DND-41 (cell line): ENCODE measurements around the gene MIA3.

Experiments used
- EZH2 ChIP-seq: IDR thresholded peaks from 3 replicates; pipeline ENCODE4 v1.6.1; 2012; ENCODE audit warnings: borderline replicate concordance, low read depth, mild to moderate bottlenecking, moderate library complexity, low read length, inconsistent platforms; ENCODE audit not compliant: severe bottlenecking
- TF ChIP-seq, protein P1 (sequence below): IDR thresholded peaks from 2 replicates; pipeline ENCODE4 v1.5.1; 2012; ENCODE audit warnings: borderline replicate concordance, low read length, moderate library complexity, mild to moderate bottlenecking; ENCODE audit not compliant: poor library complexity, severe bottlenecking; ENCODE audit errors: extremely low read depth

DNA sequence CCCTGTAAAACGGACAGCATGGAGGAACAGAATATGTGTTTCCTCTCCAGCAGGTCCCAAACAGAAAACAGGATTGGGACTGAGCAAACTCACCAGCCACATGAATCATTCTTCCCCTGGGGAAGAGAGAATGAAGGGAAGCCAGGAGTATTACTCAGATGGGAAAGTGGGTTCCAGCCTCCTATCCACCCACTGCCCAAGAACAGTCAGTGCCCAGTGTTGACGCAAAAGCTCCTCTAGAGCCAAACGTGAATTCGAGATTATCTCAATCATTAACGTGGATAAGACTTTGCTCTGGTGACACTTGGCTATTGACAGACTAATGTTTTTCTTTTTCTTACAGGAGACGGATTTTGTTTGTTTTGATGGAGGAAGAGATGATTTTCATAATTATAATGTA lies 9.3 kb downstream of the MIA3 start:
- TF ChIP-seq, protein P1, sequence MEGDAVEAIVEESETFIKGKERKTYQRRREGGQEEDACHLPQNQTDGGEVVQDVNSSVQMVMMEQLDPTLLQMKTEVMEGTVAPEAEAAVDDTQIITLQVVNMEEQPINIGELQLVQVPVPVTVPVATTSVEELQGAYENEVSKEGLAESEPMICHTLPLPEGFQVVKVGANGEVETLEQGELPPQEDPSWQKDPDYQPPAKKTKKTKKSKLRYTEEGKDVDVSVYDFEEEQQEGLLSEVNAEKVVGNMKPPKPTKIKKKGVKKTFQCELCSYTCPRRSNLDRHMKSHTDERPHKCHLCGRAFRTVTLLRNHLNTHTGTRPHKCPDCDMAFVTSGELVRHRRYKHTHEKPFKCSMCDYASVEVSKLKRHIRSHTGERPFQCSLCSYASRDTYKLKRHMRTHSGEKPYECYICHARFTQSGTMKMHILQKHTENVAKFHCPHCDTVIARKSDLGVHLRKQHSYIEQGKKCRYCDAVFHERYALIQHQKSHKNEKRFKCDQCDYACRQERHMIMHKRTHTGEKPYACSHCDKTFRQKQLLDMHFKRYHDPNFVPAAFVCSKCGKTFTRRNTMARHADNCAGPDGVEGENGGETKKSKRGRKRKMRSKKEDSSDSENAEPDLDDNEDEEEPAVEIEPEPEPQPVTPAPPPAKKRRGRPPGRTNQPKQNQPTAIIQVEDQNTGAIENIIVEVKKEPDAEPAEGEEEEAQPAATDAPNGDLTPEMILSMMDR = no peak
- TF ChIP-seq EZH2 = no peak
